GM08714 (cell line): Measurements from ENCODE around the gene ALX4.

ENCODE experiments used
- H3K4me3 ChIP-seq: fragments of 200-500 bp; sonication (Bioruptor generic); 2 replicates; pipeline ENCODE4 v1.5.1; 2014; ENCODE audit warnings: mild to moderate bottlenecking, low read length, inconsistent platforms
- ZNF274 ChIP-seq: IDR thresholded peaks from 2 replicates; pipeline ENCODE4 v1.6.1; 2012; ENCODE audit warnings: mild to moderate bottlenecking, low read depth, low read length

Gene ALX4

GRCh38 chr11:44309478-44310205 is at the start of gene ALX4:
ALX4 (minus strand) TSS chr11:44310139; CDS start chr11:44310062, 77 bp downstream.
- no peak for TF ChIP-seq ZNF274
- H3K4me3 ChIP-seq: no peak within 1 kb of the TSS

- no peak for TF ChIP-seq ZNF274
Measured at GRCh38 chr11:44359162-44359561, 49.2 kb upstream of the ALX4 start.

DNA sequence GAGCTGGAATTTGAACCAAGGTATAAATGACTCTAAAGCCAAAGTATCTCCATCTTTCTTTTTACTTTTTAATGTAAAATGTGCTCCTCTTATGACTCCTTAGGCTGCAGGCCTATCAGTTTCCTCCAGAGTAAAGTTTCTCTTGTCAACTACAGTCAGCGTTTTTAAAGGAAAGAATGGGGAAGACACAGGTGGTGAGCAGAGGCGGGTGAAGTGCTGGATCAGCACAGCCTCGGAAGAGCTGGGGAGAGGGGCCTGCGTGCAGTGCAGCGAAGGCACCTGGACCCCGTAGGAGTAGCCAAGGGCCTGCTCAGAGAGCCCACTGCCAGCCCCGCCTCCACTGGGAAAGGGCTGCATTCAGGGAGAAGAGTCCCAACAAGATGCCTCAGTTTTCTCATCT is 48.8 kb upstream of the ALX4 start:
- no peak overlapping the region for H3K4me3 ChIP-seq
- no peak for TF ChIP-seq ZNF274

More at GRCh38 chr11:44359162-44359561, 49.2 kb upstream of the ALX4 start:
- H3K4me3 ChIP-seq: no peak overlapping the region

DNA sequence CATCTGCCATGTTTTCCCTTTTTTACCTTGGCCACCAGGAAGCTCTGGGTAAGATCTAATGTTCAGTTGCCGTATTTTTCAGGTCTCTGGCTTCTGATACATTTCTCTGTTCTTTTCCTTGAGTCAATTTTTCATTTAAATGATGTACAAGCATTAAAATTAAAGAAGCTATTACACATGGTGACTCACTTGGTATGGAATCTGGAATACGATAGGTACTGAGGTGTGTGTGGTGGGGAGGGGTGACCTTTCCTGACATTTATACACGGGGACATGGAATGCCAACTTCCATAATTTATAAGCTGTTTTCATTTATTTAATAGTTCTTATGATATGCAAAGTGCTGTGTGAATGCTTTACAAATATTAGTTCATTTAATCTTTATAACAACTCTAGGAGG is 47.8 kb upstream of the ALX4 start:
- no peak overlapping the region for H3K4me3 ChIP-seq
- no peak for TF ChIP-seq ZNF274

- no peak for TF ChIP-seq ZNF274
- H3K4me3 ChIP-seq: no peak overlapping the region
Measured at GRCh38 chr11:44356351-44356750, 46.4 kb upstream of the ALX4 start.

- no peak for TF ChIP-seq ZNF274
- no peak overlapping the region for H3K4me3 ChIP-seq
Measured at GRCh38 chr11:44351898-44352498, 42.1 kb upstream of the ALX4 start.

DNA sequence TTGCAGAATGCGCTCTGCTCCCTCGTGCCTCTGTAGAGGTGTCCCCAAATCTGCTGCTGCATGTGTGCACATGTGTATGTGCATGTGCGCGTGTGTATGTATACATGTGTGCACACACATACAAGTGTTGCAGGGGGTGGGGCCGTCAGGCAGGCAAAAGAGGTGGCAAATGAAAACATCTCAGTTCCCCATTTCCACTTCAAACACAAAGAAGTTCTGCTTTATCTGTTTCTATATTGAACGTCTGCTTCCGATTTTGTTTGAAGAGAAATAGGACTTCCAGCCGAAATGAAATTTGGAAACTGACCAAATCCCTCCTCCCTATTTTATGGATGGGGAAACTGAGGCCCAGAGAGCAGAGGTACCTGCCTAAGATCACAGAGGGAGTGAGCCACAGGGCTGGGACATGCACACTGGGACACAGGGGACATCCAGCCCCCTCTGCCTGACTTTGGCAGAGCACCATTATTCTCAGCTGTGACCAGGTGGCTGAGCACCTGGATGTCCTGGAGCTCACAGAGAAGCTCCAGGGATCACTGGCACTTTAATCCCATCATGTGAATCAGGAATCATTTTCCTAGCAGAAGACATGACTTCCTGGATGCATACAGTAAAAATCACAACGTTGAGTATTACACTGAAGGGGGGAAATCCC is 41.2 kb upstream of the ALX4 start:
- TF ChIP-seq ZNF274: no peak
- no peak overlapping the region; the same call in 1 of the 2 replicates for H3K4me3 ChIP-seq

DNA sequence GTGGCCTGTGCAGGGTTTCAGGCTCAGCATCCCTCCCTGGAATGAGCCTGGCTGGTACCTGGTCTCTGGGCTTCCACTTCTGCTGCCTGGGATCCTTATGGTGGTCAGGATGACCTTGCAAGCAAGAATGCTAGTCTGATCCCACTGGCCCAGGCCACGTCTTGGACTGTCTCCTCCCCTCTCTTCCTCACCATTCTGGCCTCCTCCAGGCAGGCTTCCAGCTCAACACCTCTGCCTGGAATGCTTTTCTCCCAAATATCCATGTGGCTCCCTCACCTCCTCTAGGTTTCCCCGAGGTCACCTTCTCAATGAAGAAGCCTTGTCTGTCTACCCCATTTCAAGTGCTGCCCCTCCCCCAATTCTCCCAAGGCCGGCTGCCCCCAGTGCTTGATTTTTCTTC is 39.4 kb upstream of the ALX4 start:
- no peak for TF ChIP-seq ZNF274
- no peak overlapping the region for H3K4me3 ChIP-seq

DNA sequence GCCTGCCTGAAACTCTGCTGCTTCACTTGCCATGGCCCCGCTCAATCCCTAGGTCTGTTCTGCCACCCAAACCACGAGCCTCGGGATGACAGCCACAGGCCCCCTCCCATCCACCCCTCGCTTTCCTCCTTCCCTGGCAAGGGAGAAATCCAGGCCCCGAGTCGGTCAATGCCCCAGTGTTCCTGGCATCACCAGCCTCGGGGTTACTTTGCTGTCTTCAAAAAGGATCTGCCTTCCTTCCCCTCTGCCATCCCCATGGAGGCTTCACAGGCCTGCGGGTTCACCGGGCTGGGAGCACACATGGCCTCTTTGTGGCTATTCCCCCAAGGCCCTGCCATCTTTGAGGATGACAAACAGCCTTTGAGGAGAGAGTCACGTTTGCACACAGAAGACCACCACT is 38.8 kb upstream of the ALX4 start:
- no peak overlapping the region for H3K4me3 ChIP-seq
- no peak for TF ChIP-seq ZNF274

DNA sequence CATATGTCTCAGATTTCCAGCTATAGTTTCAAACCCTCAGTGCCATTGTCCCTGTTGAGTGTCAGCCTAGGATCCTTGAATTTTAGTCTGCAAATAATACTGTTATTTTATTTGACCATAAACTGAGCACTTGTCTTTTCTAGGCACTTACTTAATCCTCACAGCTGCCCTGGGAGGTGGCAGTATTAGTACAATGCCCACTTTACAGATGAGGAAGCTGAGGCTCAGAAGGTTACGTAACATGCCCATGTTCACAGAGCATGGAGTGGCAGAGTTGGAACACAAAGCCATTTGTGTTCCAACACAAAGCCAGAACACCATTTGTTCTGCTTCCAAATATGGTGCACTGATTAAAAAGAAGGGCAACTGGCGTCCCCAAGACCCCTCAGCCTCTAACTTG is 38.2 kb upstream of the ALX4 start:
- no peak overlapping the region for H3K4me3 ChIP-seq
- TF ChIP-seq ZNF274: no peak

- no peak for TF ChIP-seq ZNF274
- H3K4me3 ChIP-seq: no peak overlapping the region
Measured at GRCh38 chr11:44347538-44347937, 37.6 kb upstream of the ALX4 start.

DNA sequence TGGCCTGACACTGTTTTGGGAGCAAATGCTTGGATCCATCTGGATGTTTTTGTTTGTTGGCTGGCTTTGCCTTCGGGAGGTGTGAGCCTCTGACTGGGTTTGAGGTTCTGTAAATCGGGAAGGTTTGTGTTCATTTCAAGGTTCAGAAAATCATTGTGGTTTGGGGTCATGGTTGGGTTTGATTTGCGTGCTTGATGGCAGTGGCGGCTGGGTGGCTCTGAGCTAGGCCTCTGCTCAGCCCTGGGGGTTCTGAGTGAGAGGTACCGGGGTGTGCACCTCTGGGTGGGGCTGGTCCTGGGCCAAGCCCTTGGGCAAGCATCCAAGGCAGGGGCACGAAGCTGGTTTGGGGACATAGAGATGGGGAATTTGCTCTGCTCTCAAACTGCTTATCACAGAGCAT is 37.0 kb upstream of the ALX4 start:
- H3K4me3 ChIP-seq: no peak overlapping the region
- TF ChIP-seq ZNF274: no peak

DNA sequence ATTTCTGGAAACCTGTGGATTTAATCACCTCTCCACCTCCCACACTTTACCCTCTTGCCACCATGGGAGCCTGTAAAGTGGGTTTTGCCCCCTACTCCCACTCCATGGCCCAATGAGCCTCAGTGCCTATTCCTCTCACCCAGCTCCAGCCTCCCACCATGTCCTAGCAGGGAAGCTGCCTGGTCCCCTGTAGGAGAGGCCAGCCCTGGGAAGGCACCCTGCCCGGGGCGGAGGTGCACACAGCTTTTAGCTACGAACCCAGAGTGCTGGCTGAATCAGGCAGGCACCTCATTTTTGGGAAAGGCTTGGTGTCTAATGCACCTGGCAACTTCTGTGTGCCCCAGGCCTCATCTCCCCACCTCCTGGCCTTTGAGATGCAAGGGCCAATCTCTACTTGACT is 35.8 kb upstream of the ALX4 start:
- TF ChIP-seq ZNF274: no peak
- no peak overlapping the region for H3K4me3 ChIP-seq

- TF ChIP-seq ZNF274: no peak
- no peak overlapping the region for H3K4me3 ChIP-seq
Measured at GRCh38 chr11:44344921-44345320, 35.0 kb upstream of the ALX4 start.

- no peak overlapping the region for H3K4me3 ChIP-seq
Measured at GRCh38 chr11:44344423-44344820, 34.5 kb upstream of the ALX4 start.

More at GRCh38 chr11:44344423-44344820, 34.5 kb upstream of the ALX4 start:
- no peak for TF ChIP-seq ZNF274
